ENCODE results near the gene THAP7. TPM values are rescaled to one million over a fixed set of nuclear protein-coding genes. Genes with fewer than 3 reads are reported as not detected.

THAP7 gene
- total and polyA plus RNA-seq, 9 of the 15 experiments (the other 6 are each of a cell fraction or from before 2014, with no cell fraction given): 7.9 to 263 (median 84.1) TPM

DNA sequence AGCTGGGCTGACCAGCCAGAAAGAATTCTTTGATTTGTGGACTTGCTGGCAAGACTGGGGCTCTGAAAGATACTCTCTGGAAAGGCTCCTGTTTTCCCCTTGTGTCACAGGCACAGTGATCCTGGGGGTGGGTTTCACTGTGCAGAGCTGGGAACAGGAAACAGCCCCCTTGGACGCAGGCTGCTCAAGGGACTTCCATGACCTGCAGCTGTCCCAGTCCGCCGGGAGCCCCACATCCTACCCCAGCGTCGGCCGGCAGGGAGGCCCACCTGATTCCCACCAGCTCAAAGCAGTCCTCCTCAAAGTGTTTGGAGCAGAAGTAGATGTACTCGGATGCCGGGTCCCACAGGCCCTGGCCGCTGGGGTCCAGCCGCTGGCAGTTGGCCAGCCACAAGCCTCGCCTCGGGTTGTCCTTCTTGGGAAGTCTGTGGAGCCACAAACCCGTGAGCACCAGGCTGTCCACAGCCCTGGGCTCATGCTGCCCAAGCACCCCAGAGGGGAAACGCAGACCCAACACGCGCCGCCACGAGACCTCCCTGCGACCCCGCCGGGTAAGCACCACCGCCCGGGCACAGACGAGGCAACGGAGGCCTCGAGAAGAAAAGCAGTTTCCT, 824 bp downstream of the THAP7 start (continued):
- TF ChIP-seq, protein P1, sequence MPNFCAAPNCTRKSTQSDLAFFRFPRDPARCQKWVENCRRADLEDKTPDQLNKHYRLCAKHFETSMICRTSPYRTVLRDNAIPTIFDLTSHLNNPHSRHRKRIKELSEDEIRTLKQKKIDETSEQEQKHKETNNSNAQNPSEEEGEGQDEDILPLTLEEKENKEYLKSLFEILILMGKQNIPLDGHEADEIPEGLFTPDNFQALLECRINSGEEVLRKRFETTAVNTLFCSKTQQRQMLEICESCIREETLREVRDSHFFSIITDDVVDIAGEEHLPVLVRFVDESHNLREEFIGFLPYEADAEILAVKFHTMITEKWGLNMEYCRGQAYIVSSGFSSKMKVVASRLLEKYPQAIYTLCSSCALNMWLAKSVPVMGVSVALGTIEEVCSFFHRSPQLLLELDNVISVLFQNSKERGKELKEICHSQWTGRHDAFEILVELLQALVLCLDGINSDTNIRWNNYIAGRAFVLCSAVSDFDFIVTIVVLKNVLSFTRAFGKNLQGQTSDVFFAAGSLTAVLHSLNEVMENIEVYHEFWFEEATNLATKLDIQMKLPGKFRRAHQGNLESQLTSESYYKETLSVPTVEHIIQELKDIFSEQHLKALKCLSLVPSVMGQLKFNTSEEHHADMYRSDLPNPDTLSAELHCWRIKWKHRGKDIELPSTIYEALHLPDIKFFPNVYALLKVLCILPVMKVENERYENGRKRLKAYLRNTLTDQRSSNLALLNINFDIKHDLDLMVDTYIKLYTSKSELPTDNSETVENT (CRISPR knock-in tag; IDR thresholded peaks at IDR 0.05): peak; percentile 61; the same call in 1 of the 2 replicates
- TF ChIP-seq ZNF165 (CRISPR knock-in tag; IDR thresholded peaks at IDR 0.05; ENCODE audit: borderline replicate concordance) (peak; percentile 5; the same call in 1 of the 2 replicates), ELF1 (tag; IDR thresholded peaks at IDR 0.05) (no peak), ZNF436 (CRISPR knock-in tag; IDR thresholded peaks at IDR 0.05) (peak; percentile 56; the same call in 1 of the 2 replicates), KDM4B (IDR thresholded peaks at IDR 0.05; ENCODE audit: borderline replicate concordance in 2 of 2, low read depth in 1 of 2) (no peak), ZNF764 (CRISPR knock-in tag; IDR thresholded peaks at IDR 0.05; ENCODE audit: low read depth) (peak; percentile 78), IFI16 (CRISPR knock-in tag; IDR thresholded peaks at IDR 0.05) (0 out of 2 replicates have a peak, but pooled peaks have one; percentile 59), PYGO2 (tag; IDR thresholded peaks at IDR 0.05) (no peak), SNIP1 (IDR thresholded peaks at IDR 0.05; ENCODE audit: low read depth) (no peak), ZNF324 (CRISPR knock-in tag; IDR thresholded peaks at IDR 0.05) (peak; percentile 41; the same call in 1 of the 2 replicates), GTF2A2 (tag; IDR thresholded peaks at IDR 0.05) (peak; percentile 23; the same call in 1 of the 2 replicates), XRCC4 (IDR thresholded peaks at IDR 0.05; ENCODE audit: extremely low read depth, insufficient read depth, insufficient read length) (no peak), CHD2 (IDR thresholded peaks at IDR 0.05; ENCODE audit: low read depth, low read length) (no peak), DACH1 (IDR thresholded peaks at IDR 0.05; ENCODE audit: partially characterized antibody) (no peak)
- TF ChIP-seq, protein P2, sequence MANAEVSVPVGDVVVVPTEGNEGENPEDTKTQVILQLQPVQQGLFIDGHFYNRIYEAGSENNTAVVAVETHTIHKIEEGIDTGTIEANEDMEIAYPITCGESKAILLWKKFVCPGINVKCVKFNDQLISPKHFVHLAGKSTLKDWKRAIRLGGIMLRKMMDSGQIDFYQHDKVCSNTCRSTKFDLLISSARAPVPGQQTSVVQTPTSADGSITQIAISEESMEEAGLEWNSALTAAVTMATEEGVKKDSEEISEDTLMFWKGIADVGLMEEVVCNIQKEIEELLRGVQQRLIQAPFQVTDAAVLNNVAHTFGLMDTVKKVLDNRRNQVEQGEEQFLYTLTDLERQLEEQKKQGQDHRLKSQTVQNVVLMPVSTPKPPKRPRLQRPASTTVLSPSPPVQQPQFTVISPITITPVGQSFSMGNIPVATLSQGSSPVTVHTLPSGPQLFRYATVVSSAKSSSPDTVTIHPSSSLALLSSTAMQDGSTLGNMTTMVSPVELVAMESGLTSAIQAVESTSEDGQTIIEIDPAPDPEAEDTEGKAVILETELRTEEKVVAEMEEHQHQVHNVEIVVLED (CRISPR knock-in tag; IDR thresholded peaks at IDR 0.05): 0 out of 2 replicates have a peak, but pooled peaks have one; percentile 28
- TF ChIP-seq, protein P3, sequence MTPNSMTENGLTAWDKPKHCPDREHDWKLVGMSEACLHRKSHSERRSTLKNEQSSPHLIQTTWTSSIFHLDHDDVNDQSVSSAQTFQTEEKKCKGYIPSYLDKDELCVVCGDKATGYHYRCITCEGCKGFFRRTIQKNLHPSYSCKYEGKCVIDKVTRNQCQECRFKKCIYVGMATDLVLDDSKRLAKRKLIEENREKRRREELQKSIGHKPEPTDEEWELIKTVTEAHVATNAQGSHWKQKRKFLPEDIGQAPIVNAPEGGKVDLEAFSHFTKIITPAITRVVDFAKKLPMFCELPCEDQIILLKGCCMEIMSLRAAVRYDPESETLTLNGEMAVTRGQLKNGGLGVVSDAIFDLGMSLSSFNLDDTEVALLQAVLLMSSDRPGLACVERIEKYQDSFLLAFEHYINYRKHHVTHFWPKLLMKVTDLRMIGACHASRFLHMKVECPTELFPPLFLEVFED (CRISPR knock-in tag; conservative IDR thresholded peaks at IDR 0.05): peak; percentile 48; the same call in 1 of the 2 replicates
- TF ChIP-seq, protein P4, sequence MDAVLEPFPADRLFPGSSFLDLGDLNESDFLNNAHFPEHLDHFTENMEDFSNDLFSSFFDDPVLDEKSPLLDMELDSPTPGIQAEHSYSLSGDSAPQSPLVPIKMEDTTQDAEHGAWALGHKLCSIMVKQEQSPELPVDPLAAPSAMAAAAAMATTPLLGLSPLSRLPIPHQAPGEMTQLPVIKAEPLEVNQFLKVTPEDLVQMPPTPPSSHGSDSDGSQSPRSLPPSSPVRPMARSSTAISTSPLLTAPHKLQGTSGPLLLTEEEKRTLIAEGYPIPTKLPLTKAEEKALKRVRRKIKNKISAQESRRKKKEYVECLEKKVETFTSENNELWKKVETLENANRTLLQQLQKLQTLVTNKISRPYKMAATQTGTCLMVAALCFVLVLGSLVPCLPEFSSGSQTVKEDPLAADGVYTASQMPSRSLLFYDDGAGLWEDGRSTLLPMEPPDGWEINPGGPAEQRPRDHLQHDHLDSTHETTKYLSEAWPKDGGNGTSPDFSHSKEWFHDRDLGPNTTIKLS (IDR thresholded peaks at IDR 0.05; ENCODE audit: borderline replicate concordance, low read depth): no peak
- TF ChIP-seq, protein P5, sequence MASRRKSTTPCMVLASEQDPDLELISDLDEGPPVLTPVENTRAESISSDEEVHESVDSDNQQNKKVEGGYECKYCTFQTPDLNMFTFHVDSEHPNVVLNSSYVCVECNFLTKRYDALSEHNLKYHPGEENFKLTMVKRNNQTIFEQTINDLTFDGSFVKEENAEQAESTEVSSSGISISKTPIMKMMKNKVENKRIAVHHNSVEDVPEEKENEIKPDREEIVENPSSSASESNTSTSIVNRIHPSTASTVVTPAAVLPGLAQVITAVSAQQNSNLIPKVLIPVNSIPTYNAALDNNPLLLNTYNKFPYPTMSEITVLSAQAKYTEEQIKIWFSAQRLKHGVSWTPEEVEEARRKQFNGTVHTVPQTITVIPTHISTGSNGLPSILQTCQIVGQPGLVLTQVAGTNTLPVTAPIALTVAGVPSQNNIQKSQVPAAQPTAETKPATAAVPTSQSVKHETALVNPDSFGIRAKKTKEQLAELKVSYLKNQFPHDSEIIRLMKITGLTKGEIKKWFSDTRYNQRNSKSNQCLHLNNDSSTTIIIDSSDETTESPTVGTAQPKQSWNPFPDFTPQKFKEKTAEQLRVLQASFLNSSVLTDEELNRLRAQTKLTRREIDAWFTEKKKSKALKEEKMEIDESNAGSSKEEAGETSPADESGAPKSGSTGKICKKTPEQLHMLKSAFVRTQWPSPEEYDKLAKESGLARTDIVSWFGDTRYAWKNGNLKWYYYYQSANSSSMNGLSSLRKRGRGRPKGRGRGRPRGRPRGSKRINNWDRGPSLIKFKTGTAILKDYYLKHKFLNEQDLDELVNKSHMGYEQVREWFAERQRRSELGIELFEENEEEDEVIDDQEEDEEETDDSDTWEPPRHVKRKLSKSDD (conservative IDR thresholded peaks at IDR 0.05; ENCODE audit: low read length): peak; percentile 17; the same call in 1 of the 2 replicates
